ENCODE results near the gene KIF6.

KIF6 gene

DNA sequence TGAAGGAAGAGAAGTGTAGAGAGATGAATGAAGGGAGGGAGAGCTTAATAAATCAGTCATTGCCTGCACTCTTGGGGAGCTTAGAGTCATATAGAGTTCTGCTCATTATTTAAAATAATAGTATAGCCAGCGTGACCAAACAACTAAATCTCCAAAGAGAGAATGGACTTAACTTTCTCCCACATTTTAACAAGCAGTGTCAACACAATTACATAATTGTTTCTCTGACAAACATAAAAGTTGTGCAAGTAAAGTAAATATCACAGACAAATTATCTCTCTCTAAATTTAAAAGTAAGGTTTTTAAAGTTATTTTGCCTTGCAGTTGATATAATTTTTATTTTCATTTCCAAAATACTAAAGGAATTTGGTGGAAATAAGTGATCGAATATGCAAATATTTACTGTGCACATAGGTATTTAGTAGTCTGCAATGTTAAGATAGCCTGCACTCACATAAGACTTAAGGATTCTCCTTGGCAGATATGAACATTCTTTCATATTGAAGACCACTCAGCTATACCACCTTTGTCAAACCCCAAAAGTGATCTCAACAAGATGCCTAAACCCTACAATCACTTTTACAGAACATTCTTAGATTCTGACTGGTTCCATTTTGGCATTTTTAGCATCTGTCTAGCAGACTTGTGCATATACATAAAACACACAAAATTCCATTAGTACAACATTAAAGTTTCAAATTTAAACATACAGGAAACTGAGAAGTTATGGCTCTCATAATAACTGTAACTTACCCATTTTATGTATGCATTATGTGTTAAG, 67.7 kb downstream of the KIF6 start:
- no peak overlapping the region for H3K27ac Mint-ChIP-seq
- H3K4me1 Mint-ChIP-seq: no peaks in the 10 kb centered on the region
- H3K36me3 Mint-ChIP-seq: no peaks in the 10 kb centered on the region
- no peaks in the 10 kb centered on the region for H3K27me3 Mint-ChIP-seq
- CTCF ChIA-PET: no interaction called here
- H3K9me3 Mint-ChIP-seq: no peaks in the 10 kb centered on the region
- no peak overlapping the region for H3K4me3 Mint-ChIP-seq
- no peak for DNase-seq

DNA sequence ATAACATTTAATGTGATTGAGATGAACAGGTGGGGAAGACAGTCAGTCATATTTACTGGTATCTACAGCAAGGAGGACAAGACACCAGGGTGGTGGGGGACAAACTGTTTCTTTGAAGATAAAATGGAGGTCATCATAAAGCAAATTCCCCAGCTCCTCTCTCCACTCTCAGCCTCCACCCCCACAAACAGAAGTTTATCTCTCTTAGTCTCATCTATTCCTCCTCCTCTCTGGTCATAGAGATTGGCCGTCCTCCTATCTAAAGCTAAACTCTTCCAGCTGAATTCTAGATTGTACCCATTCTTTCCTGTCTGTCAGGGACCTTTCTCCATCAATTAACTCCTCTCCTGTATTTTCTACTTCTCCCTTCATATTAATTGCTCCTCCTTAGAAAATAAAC, 71.1 kb downstream of the KIF6 start:
- Mint-ChIP-seq H3K27me3 (peaks cover 4% of the 10 kb centered on the region), H3K27ac (no peak overlapping the region), H3K4me3 (no peak overlapping the region), H3K4me1 (no peaks in the 10 kb centered on the region), H3K36me3 (no peaks in the 10 kb centered on the region), H3K9me3 (no peaks in the 10 kb centered on the region)
- CTCF ChIA-PET: no interaction called here
- no peak for DNase-seq

DNA sequence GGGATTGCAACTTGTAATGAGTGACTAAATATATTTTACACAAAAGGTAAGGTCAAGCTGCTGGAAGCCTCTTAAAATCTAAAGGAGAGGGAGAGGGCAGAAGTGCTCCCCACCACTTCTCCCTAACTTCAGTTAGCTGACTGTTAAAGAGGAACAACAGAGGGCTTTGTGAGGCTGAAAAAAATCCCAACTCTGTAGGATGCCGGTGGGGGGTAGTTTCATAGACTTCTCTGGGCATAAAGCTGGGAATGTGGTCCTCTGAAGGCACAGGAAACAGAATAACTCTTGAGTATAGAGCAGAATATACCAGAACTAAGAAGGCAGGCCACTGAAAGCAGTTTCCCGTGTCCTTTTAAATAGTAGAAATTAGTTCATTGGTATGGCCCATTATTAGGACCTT, 71.6 kb downstream of the KIF6 start:
- Mint-ChIP-seq H3K4me1 (no peaks in the 10 kb centered on the region), H3K9me3 (no peaks in the 10 kb centered on the region), H3K36me3 (no peaks in the 10 kb centered on the region), H3K4me3 (no peak overlapping the region), H3K27ac (no peak overlapping the region), H3K27me3 (peaks cover 4% of the 10 kb centered on the region)
- CTCF ChIA-PET: no interaction called here
- DNase-seq: no peak

DNA sequence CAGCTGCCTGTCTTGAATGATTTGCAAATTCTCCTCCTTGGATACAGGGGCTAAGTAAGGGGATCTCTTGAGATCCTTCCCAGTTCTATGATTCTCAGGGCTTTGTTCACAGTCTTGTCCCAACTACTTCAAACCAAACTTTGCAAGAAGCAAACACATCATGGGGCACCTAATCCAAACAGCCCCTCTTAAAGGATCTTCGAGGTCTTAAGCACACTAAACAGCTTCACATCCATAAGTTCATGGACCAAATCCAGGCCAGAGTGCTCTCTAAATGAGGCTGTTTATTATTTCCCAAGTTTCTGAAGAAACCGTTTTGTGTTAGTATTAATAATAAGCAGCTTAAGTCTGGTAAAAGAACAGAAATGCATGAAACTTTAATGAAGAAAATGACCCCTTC, 75.2 kb downstream of the KIF6 start:
- DNase-seq: no peak
- no peak overlapping the region for H3K27ac Mint-ChIP-seq
- CTCF ChIA-PET: no interaction called here
- no peak overlapping the region for H3K4me3 Mint-ChIP-seq
- no peaks in the 10 kb centered on the region for H3K36me3 Mint-ChIP-seq
- H3K27me3 Mint-ChIP-seq: peaks cover 4% of the 10 kb centered on the region
- H3K9me3 Mint-ChIP-seq: no peaks in the 10 kb centered on the region
- H3K4me1 Mint-ChIP-seq: no peaks in the 10 kb centered on the region

DNA sequence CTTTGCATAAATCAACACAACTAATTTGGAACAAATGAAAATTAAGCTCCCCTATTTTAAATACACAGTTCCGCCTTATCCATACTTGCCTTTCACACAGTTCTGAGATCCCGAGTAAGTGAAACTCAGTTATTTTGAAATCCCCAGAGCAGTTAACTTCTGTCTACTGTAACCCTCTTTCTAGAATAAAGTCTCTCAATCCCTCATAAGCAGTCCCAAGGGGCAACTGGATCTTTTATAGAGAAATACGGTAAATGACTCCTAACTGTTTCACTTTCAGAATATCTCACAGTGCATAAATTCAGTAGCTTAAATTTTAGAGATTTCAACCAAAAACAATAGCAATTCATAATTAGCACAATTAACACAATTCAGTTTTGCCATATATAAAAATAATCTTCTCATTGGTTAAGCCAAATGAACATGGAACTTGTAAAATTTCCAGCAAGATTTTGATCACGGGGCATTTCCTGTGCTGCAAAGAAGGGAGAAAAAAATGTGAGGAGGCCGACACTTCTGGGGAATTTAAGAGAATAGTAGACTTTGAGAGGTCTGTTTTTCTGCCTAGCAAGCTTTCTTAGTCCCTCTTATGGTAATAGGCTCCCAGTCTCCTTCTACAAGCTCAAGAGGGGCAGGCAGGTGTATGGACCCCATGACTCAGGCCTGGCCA, 78.3 kb downstream of the KIF6 start:
- peaks cover 4% of the 10 kb centered on the region for H3K27me3 Mint-ChIP-seq
- H3K4me1 Mint-ChIP-seq: no peaks in the 10 kb centered on the region
- H3K27ac Mint-ChIP-seq: no peak overlapping the region
- no peak for DNase-seq
- H3K36me3 Mint-ChIP-seq: no peaks in the 10 kb centered on the region
- H3K9me3 Mint-ChIP-seq: no peaks in the 10 kb centered on the region
- CTCF ChIA-PET: no interaction called here
- H3K4me3 Mint-ChIP-seq: no peak overlapping the region

DNA sequence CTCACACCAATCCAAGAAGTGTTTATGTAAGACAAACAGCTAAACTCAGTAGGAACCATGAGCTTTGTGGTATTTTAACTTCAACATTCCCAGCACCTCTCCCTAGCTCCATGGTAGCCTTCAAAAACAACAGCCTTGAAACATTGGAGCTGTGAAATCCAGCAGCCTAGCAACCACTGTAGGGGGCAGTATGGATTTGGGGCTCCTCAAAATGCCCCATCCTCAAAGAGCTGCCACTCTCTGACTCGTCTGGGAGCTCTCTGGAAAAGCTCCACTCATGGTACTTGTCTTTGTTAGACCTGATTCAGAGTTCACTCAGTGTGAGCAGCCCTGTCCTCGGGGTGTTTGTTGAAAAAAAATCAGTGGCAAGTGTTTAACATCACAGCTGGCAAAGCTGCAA, 82.9 kb downstream of the KIF6 start:
- no peaks in the 10 kb centered on the region for H3K9me3 Mint-ChIP-seq
- no peaks in the 10 kb centered on the region for H3K27me3 Mint-ChIP-seq
- H3K4me3 Mint-ChIP-seq: no peak overlapping the region
- H3K27ac Mint-ChIP-seq: no peak overlapping the region
- CTCF ChIA-PET: no interaction called here
- no peak for DNase-seq
- H3K36me3 Mint-ChIP-seq: no peaks in the 10 kb centered on the region
- H3K4me1 Mint-ChIP-seq: no peaks in the 10 kb centered on the region

DNA sequence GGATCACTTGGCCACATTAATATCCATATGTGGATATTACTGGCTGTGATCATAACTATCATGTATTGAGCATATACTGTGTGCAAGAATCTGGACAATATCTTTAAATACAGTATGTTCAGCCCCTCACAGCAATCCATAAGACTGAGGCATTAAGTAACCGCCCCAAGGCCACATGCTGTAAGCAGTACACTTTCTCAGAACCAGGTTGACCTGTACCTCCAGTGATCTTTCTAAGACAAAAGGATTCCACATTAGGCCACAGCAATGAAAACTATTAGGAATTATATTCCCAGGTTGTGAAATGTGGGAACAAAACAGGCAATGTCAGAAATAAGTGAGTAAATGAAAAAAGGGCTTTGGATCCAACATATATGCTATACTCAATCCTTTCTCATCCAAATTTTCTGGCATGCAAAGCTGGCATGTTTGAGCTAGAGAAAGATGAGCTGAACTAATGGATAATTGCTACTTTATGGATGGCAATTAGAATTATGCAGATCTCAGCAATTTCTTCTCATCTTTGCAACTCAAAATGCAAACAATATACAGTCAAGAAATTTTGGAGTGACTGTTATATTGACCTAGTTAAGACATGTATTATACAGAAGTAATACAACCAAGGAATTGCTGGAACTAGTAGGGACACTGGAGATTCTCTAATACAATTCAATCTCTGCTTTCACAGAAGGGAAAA, 86.9 kb downstream of the KIF6 start:
- H3K27ac Mint-ChIP-seq: no peak overlapping the region
- no peak for DNase-seq
- H3K27me3 Mint-ChIP-seq: no peaks in the 10 kb centered on the region
- H3K4me3 Mint-ChIP-seq: no peak overlapping the region
- CTCF ChIA-PET: no interaction called here
- no peaks in the 10 kb centered on the region for H3K9me3 Mint-ChIP-seq
- no peaks in the 10 kb centered on the region for H3K4me1 Mint-ChIP-seq
- H3K36me3 Mint-ChIP-seq: no peaks in the 10 kb centered on the region

DNA sequence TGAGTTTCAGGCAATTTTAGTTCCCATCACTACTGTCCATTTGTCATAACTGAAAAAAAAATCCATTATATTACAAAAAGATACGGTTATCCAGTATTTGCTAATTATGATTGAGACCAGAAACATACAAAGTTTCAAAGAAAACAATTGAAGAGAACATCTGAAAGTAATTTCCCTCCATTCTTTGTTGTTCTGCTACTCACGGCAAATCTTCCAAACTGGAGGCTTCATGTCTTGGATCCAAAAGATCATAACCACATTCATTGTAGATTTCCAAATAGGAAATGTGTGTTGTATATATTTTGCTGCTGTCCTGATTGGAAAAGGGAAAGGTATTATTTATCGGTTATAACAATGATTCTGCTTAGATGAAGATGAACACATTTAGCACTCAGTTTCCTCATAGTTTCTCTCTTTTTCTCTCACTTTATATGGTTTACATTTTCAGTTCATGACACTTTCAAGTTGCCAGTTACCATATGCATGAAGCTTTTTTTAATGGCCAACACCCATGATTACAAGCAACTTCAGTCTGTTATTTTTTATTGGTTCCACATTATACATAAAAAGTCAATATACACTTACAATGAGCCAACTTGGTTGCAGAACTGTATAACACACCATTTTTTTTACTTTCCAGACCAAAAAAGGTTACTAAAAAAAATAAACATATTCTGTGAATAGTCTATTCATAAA, 90.4 kb downstream of the KIF6 start:
- CTCF ChIA-PET: no interaction called here
- Mint-ChIP-seq H3K27me3 (no peaks in the 10 kb centered on the region), H3K4me3 (no peak overlapping the region), H3K27ac (no peak overlapping the region), H3K9me3 (no peaks in the 10 kb centered on the region), H3K4me1 (no peaks in the 10 kb centered on the region), H3K36me3 (no peaks in the 10 kb centered on the region)
- no peak for DNase-seq

DNA sequence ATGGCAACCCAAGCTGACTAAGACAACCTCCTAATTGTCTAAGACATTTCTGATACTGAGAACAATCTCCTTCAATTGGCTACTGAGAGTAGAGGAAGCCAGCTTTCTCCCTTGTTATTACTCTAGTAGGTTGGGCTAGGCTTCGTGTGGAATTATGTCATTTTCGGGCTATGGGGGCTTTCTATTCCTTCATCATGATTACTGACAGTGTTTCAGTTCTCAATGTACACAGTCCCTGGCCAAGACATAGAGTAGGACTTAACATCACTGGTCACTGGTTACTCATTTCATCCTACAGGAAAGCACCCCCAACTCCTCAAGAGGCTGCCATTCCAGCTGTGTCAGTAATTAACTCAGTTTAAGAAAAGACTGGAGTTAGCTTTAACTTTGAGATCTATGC, 100.0 kb downstream of the KIF6 start:
- no peaks in the 10 kb centered on the region for H3K36me3 Mint-ChIP-seq
- H3K4me1 Mint-ChIP-seq: no peaks in the 10 kb centered on the region
- no peak overlapping the region for H3K4me3 Mint-ChIP-seq
- no peak for DNase-seq
- no peaks in the 10 kb centered on the region for H3K9me3 Mint-ChIP-seq
- H3K27ac Mint-ChIP-seq: no peak overlapping the region
- CTCF ChIA-PET: interaction anchor here (0.9 kb wide), 1 partner anchor 15 kb away, joined by 3 read pairs; no protein-coding TSS in a partner anchor
- peaks cover 6% of the 10 kb centered on the region for H3K27me3 Mint-ChIP-seq

DNA sequence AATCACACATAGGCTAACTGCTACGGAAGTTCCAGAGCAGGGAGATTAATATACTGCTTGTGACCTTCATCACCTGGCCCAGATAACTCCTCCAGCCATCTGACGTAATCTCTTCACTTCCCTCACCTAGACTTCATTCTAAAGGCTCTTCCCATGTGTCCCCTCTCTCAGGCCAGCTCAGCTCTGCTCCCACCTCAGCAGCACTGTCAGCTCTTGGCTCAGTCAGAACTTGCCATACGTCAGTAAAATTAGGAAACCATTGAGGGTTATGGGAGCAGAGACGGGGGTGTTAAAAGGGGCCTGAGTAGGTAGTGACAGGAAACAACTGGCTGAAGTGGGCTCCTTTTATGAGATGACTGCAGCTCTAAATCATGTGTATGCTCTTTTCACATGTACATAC, 101.5 kb downstream of the KIF6 start:
- no peaks in the 10 kb centered on the region for H3K4me1 Mint-ChIP-seq
- no peak overlapping the region for H3K27ac Mint-ChIP-seq
- H3K36me3 Mint-ChIP-seq: no peaks in the 10 kb centered on the region

DNA sequence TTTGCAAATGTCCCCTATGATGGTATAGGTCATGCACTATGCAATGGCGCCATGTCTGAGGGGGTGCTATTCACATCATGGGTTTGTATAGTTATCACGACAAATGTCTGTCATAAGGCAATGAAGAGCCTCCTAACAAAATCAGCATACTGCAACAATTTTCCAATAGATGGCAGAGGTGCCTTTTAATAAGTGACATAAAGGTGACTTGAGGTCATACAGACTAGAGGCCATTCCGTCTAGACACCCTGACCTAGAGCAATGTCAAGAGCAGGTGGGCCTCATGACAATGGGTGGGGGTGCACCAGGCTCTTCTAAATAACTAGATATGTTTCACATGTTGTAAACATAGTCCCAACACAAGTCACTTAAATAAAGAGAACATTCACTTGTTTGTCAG, 107.7 kb downstream of the KIF6 start:
- DNase-seq: no peak
- no peak overlapping the region for H3K27ac Mint-ChIP-seq
- CTCF ChIA-PET: no interaction called here
- H3K4me3 Mint-ChIP-seq: no peak overlapping the region
- no peaks in the 10 kb centered on the region for H3K9me3 Mint-ChIP-seq
- H3K36me3 Mint-ChIP-seq: no peaks in the 10 kb centered on the region
- no peaks in the 10 kb centered on the region for H3K4me1 Mint-ChIP-seq
- no peaks in the 10 kb centered on the region for H3K27me3 Mint-ChIP-seq

More for the DNA sequence above, 101.5 kb downstream of the KIF6 start:
- Mint-ChIP-seq H3K9me3 (no peaks in the 10 kb centered on the region), H3K4me3 (no peak overlapping the region), H3K27me3 (peaks cover 6% of the 10 kb centered on the region)
- DNase-seq: no peak
- CTCF ChIA-PET: no interaction called here

DNA sequence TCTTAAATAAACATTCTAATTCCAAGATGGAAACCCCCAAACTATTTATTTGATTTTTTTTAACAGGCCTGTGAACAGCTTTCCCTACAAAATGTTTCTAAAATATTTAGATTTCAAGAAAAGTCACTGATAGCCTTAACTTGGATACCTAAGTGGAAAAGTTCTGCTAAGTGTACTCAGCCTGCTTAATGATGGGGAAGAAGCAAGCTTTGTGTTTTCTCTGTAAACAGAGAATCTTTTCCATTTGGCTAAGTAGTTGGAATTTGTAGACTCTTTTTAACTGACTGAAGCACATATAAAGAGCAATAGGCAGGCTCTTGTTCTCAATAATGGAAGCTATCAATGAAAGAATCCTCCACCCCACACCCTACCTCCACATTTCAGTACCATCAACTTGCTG, 108.2 kb downstream of the KIF6 start:
- H3K27ac Mint-ChIP-seq: no peak overlapping the region
- no peaks in the 10 kb centered on the region for H3K27me3 Mint-ChIP-seq
- no peak overlapping the region for H3K4me3 Mint-ChIP-seq
- no peaks in the 10 kb centered on the region for H3K4me1 Mint-ChIP-seq
- CTCF ChIA-PET: interaction anchor here (0.5 kb wide), 1 partner anchor 122 kb away, joined by 3 read pairs; no protein-coding TSS in a partner anchor
- DNase-seq: no peak
- H3K9me3 Mint-ChIP-seq: no peaks in the 10 kb centered on the region
- H3K36me3 Mint-ChIP-seq: no peaks in the 10 kb centered on the region

DNA sequence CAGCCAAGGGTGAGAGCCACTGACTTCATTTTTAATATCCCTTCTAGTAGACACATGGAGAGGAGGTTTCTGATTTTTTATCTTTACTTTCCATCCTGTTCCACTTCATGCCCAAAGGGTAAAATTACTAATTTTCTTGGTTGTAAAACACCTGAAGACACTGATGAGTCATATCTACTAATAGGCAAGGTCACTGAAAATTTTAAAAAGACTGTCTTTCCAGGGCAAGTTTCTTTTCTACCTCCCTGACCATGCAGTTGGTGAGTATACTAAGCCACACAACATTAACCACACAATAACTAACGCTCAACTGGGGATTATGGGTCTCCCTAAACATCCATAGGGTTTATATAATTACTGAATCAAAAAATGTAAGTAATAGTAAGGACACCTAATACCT, 109.6 kb downstream of the KIF6 start:
- Mint-ChIP-seq H3K27me3 (no peaks in the 10 kb centered on the region), H3K36me3 (no peaks in the 10 kb centered on the region), H3K4me3 (no peak overlapping the region), H3K4me1 (no peaks in the 10 kb centered on the region), H3K9me3 (no peaks in the 10 kb centered on the region), H3K27ac (no peak overlapping the region)
- DNase-seq: no peak
- CTCF ChIA-PET: no interaction called here

DNA sequence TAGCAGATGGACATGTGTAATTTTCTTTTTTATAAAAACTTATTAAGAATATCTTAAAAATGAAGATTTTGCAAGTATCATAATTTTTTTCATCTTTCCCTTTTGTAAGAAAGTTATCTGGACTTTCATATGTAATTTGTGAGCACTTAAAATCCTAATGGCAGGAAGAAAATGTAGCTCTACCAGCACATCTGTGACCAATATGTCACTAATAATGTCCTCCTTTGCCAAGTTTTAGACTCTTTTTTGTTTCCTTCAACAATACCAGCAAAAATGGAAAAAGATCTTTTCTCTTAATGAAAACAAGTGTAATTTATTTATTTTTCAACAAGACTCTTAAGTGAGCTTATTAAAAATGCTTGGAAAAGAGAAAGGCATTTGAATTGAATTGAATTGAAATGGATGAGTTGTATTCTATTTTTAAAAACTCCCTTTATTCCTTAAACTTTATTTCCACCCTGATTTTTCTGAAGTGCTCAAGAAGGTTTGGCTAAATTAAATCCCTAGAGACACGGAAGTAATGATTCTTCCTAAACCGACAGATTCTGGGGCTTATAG, 110.7 kb downstream of the KIF6 start:
- no peak overlapping the region for H3K4me3 Mint-ChIP-seq
- H3K9me3 Mint-ChIP-seq: no peaks in the 10 kb centered on the region
- no peak overlapping the region for H3K27ac Mint-ChIP-seq
- DNase-seq: no peak
- H3K27me3 Mint-ChIP-seq: no peaks in the 10 kb centered on the region
- no peaks in the 10 kb centered on the region for H3K4me1 Mint-ChIP-seq
- CTCF ChIA-PET: no interaction called here
- H3K36me3 Mint-ChIP-seq: no peaks in the 10 kb centered on the region
